D721Med (cell line): ENCODE measurements around the gene SECISBP2L.

Source experiments
- DNase-seq: peaks from one replicate; pipeline ENCODE4 v3.0.0; 2011; ENCODE audit warnings: low spot score; ENCODE audit not compliant: insufficient read length
- FAIRE-seq: peaks from 2 replicates; lab custom pipeline; 2011; peaks lifted over from hg19 to GRCh38; lab: Jason Lieb, UNC
- CTCF ChIP-seq: IDR thresholded peaks from 2 replicates; pipeline ENCODE4 v1.5.1; 2012; ENCODE audit warnings: mild to moderate bottlenecking, control low read depth; ENCODE audit not compliant: insufficient read depth; ENCODE audit errors: missing control alignments

SECISBP2L gene

DNA sequence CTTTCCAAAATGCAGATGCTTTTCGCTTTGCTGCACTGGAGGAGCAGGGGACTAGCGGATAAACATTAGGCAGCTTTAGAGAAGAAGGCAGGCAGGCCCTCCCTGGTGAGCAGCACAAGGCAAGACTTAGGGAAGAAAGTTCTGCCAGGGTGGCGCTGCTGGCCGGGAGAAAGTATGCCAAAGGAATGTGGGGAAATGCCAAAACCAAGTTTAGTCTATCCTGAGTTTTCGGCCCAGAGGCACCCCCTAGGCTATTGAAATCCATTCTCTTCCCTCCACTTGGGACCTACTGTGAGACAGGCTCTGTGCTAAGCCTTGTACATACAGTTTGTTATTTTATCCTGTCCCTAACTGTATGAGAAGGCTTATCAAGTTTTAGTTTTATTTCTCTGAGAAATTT lies 91.7 kb downstream of the SECISBP2L start:
- FAIRE-seq (no peak), DNase-seq (no peak)
- no peak for TF ChIP-seq CTCF

GRCh38 chr15:48946840-48947187 lies 99.4 kb downstream of the SECISBP2L start:
- TF ChIP-seq CTCF: no peak
- no peak for DNase-seq
- FAIRE-seq: no peak

DNA sequence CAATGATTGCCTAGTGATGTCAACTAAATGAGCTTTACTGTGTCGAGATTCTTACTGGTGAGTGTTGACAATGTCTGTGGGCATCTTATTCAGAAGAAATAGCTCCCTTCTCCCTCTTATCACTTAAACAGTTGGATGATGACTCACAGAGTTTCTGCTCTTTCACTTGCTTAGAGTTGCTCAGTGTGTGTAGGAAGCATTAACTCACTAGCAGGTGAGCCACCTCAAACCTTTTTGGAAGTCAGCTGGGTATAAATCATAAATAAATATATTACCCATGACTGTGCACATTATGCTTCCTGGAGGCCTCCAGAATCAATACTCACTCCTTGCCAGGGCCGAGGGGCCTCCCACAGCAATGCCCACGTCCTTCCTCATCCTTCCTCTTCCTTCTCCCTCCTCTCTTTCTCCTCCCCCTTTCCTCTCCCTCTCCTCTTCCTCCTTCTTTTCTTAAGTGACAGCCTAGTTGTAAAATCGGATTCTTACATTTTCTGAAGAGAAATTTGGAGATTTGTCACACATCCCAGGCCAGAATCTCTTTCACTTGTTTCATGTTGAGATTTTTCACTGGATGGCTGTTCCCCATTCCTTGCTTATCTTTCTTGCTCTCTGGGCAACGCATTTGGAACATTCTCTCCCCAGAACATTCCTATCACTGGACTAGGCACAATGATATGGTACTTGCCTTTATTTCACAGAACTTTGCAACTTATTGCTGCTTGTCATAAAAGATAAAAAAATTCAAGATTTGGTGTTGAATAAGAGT lies 100.0 kb downstream of the SECISBP2L start:
- TF ChIP-seq CTCF: no peak
- DNase-seq (no peak), FAIRE-seq (no peak)

GRCh38 chr15:48945386-48945785 lies 100.9 kb downstream of the SECISBP2L start:
- TF ChIP-seq CTCF: no peak
- DNase-seq: no peak
- no peak for FAIRE-seq

GRCh38 chr15:48941904-48942303 lies 104.3 kb downstream of the SECISBP2L start:
- TF ChIP-seq CTCF: no peak
- FAIRE-seq: no peak

GRCh38 chr15:48940508-48940907 lies 105.7 kb downstream of the SECISBP2L start:
- no peak for FAIRE-seq
- DNase-seq: no peak
- no peak for TF ChIP-seq CTCF

More at GRCh38 chr15:48941904-48942303, 104.3 kb downstream of the SECISBP2L start:
- DNase-seq: no peak

- no peak for FAIRE-seq
- TF ChIP-seq CTCF: no peak
- no peak for DNase-seq
Observed at GRCh38 chr15:48939648-48940047, 106.6 kb downstream of the SECISBP2L start.
